Calu3 (cell line): ENCODE results near the gene MAN1A2. TPM values are rescaled to one million over a fixed set of nuclear protein-coding genes. Genes with fewer than 3 reads are reported as not detected.

Experiments
- BruUV-seq: library from RNA; stranded (reverse); fragments of 400-500 nt; replicated peaks from 2 replicates; lab custom pipeline; 2021; lab: Mats Ljungman, UMichigan
- CTCF ChIA-PET: fragments of 300-600 bp; sonication (Branson Sonifier 250); formaldehyde crosslinking; loops from one replicate; lab custom pipeline; 2022; ENCODE audit warnings: antibody characterized with exemption; lab: Charles Lee
- DNase-seq: peaks from one replicate; pipeline ENCODE4 v3.0.0; 2022
- H3K27ac Mint-ChIP-seq: one replicate; pipeline ENCODE4 v1.8.0; 2022; ENCODE audit warnings: mixed read lengths; ENCODE audit not compliant: unreplicated experiment
- H3K27me3 Mint-ChIP-seq: one replicate; pipeline ENCODE4 v1.8.0; 2022; ENCODE audit warnings: mixed read lengths; ENCODE audit not compliant: unreplicated experiment
- H3K36me3 Mint-ChIP-seq: one replicate; pipeline ENCODE4 v1.8.0; 2022; ENCODE audit warnings: mild to moderate bottlenecking, moderate library complexity, mixed read lengths; ENCODE audit not compliant: insufficient read depth, unreplicated experiment
- H3K4me1 Mint-ChIP-seq: one replicate; pipeline ENCODE4 v1.8.0; 2022; ENCODE audit warnings: mild to moderate bottlenecking, low read depth, mixed read lengths; ENCODE audit not compliant: unreplicated experiment
- H3K4me3 Mint-ChIP-seq: one replicate; pipeline ENCODE4 v1.8.0; 2022; ENCODE audit warnings: mild to moderate bottlenecking, low read depth, moderate library complexity, mixed read lengths; ENCODE audit not compliant: unreplicated experiment
- H3K9me3 Mint-ChIP-seq: one replicate; pipeline ENCODE4 v1.8.0; 2022; ENCODE audit warnings: low read depth, mixed read lengths; ENCODE audit not compliant: unreplicated experiment
- intact Hi-C: fragments of 100-400 bp; cut with micrococcal nuclease; formaldehyde crosslinking; loops from one replicate; pipeline ENCODE4 v1.10.0; 2022; ENCODE audit not compliant: unreplicated experiment
- total RNA-seq: library from RNA; stranded (reverse); gene quantifications from 2 replicates; pipeline ENCODE4 v1.2.3, GENCODE V29; 2022
- TF ChIP-seq, protein P1 (sequence below): fragments of 200-600 bp; IDR thresholded peaks from one replicate; pipeline ENCODE4 v1.8.0; 2022; ENCODE audit warnings: antibody characterized with exemption; ENCODE audit not compliant: unreplicated experiment

The MAN1A2 gene
- total RNA-seq, 1 experiment from 2014 or later = 28.2 TPM

DNA sequence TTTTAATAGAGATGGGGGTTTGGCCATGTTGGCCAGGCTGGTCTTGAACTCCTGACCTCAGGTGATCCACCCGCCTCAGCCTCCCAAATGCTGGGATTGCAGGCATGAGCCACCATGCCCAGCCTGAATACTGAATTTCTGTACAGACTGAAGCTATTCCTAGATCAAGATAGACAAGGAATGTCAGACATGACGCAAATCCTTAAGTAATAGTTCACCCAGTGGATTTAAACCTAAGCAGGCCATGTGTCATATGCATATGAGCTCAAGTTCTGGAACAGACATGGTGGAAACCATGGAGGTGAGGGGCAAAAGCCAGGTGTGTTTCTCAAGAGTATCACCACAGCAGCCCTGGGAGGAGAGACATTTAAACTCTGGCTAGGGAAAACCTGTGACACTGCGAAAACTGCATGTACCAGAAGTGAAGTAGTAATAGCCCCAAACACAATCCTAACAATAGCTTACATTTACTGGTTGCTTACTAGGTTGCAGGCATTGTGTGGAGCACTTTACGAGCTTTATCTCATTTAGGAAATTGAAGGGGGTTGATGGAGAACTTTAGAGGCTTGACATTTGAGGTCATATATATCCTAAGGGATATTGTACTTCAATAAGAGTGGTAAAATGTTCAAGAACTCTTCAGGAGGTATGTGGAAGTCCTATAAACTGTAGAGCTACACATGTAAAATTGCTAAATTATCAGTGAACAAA lies 31.7 kb upstream of the MAN1A2 start:
- Mint-ChIP-seq H3K27ac (no peak overlapping the region), H3K4me1 (peaks cover 10% of the 10 kb centered on the region), H3K9me3 (peaks cover 2% of the 10 kb centered on the region), H3K36me3 (peaks cover 9% of the 10 kb centered on the region), H3K27me3 (no peaks in the 10 kb centered on the region), H3K4me3 (no peak overlapping the region)
- TF ChIP-seq, protein P1, sequence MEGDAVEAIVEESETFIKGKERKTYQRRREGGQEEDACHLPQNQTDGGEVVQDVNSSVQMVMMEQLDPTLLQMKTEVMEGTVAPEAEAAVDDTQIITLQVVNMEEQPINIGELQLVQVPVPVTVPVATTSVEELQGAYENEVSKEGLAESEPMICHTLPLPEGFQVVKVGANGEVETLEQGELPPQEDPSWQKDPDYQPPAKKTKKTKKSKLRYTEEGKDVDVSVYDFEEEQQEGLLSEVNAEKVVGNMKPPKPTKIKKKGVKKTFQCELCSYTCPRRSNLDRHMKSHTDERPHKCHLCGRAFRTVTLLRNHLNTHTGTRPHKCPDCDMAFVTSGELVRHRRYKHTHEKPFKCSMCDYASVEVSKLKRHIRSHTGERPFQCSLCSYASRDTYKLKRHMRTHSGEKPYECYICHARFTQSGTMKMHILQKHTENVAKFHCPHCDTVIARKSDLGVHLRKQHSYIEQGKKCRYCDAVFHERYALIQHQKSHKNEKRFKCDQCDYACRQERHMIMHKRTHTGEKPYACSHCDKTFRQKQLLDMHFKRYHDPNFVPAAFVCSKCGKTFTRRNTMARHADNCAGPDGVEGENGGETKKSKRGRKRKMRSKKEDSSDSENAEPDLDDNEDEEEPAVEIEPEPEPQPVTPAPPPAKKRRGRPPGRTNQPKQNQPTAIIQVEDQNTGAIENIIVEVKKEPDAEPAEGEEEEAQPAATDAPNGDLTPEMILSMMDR = no peak
- intact Hi-C loops = no loop called here
- no TSS peak for BruUV-seq
- DNase-seq = no peak
- CTCF ChIA-PET = no interaction called here

DNA sequence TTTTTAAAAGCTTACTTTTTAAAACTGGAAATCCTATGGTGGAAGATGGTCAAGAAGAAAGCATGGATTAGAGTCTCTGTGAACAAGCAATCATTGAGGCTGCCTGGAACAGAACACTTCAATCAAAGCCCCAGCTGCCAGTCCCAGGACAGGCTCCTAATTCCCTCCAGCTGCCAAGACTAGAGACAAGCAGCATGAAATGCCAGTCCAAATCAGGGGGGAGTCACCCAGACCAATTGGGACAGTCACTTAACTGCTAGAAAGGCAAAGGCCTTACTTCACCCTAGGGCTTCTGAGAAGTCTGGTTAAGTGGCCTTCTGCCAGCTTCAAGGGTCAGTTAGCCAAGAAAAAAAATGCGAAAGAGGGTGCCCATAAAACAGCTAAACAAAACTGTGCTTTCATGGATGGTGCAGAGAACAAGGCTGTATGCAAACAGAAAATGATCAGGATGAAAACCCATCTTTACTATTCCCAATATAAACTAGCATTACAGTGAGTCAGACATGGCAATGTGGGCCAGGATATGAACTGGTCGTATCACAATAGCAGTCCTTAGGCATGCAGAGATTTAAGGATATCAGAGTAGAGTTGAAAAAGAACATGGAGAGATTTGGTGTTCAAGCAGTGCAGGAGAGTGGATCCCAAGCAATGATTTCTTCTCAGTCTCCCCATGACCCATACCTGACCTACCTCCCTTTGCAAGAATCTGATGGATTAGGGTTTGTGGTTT lies 31.0 kb upstream of the MAN1A2 start:
- Mint-ChIP-seq H3K4me3 (no peak overlapping the region), H3K9me3 (peaks cover 2% of the 10 kb centered on the region), H3K27me3 (no peaks in the 10 kb centered on the region), H3K27ac (no peak overlapping the region), H3K4me1 (peaks cover 10% of the 10 kb centered on the region), H3K36me3 (peaks cover 9% of the 10 kb centered on the region)
- CTCF ChIA-PET = no interaction called here
- intact Hi-C loops = no loop called here
- no TSS peak for BruUV-seq
- no peak for DNase-seq
- TF ChIP-seq, protein P1 = no peak

DNA sequence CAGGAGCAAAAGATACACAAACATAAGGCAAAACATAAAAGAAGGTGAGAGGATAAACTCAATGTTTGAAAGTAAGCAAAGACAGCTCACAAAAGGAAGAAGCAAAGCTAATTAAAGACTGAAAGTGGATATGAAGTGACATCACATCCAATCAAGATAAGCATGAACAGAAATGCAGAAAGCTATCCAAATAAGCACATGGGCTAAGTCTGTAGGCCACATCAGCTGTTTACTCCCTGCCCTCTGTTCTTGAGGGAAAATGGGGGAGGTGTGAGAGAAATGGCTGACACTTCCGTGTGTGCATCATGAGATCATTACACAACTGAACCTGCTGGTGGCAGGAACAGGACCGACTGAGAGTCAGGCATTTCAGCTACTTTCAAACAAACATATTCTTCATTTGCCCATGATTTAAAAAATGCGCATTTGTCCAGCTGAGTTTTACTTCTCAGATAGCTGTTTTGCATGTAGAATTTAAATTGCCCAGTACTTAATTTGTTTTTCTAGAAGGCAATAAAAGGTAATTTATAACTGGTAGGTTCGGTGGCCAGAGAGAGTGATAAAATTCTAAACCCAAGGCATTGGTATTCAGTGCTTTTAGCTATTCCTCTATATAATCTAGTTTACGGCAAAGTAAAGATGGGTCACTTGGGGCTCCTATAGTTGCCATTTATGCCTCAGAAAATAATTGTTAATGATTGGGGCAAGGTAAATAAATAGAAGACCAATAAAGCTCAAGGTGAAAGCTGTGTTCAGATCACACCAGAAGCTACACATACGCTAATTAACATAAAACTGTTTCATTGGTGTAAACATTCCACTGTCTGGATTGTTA lies 27.2 kb upstream of the MAN1A2 start:
- BruUV-seq = no TSS peak
- Mint-ChIP-seq H3K9me3 (peaks cover 2% of the 10 kb centered on the region), H3K27me3 (no peaks in the 10 kb centered on the region), H3K4me1 (peaks cover 10% of the 10 kb centered on the region), H3K4me3 (no peak overlapping the region), H3K27ac (peak overlapping the region; percentile 85), H3K36me3 (peaks cover 9% of the 10 kb centered on the region)
- TF ChIP-seq, protein P1 = no peak
- CTCF ChIA-PET = interaction anchor here (1.1 kb wide), 1 partner anchor 27 kb away, joined by 4 read pairs; the partner anchor contains the start of gene MAN1A2
- intact Hi-C loops = loop anchor here (1.0 kb wide), 1 partner anchor 31 kb away; no protein-coding TSS in a partner anchor
- peak; percentile 29 for DNase-seq

DNA sequence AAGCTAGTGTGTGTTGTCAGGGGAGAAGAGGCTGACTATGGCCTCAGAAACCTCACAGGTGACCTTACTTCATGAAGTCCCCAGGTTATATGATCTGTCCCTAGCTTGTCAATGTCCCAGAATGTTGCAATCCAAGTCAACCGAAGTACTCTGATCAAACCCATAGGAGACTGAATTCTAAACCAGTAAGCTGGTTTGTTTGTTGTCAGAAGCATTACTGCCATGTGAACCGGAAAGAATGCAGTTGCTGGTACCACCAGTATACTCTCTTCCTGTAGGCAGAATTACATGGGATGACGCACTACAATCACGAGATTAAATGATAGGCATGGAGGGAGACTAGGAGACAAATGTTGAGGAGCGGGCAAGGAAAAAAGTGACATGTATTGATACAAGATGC lies 26.1 kb upstream of the MAN1A2 start:
- Mint-ChIP-seq H3K36me3 (peaks cover 9% of the 10 kb centered on the region), H3K9me3 (peaks cover 2% of the 10 kb centered on the region), H3K27ac (no peak overlapping the region), H3K27me3 (no peaks in the 10 kb centered on the region), H3K4me1 (peaks cover 10% of the 10 kb centered on the region), H3K4me3 (no peak overlapping the region)
- CTCF ChIA-PET = no interaction called here
- no TSS peak for BruUV-seq
- TF ChIP-seq, protein P1 = no peak
- intact Hi-C loops = no loop called here
- DNase-seq = no peak
